Neural progenitor cell (in vitro differentiated cells): ENCODE results near the gene PLXNA4.

Experiments
- EZH2 ChIP-seq: fragments of 200-600 bp; sonication (generic); IDR thresholded peaks from 2 replicates; pipeline ENCODE4 v1.6.1; 2017; ENCODE audit warnings: antibody characterized with exemption, mild to moderate bottlenecking, moderate library complexity
- EZH2phosphoT487 ChIP-seq: fragments of 200-600 bp; sonication (generic); IDR thresholded peaks from 2 replicates; pipeline ENCODE4 v1.6.1; 2017; ENCODE audit warnings: antibody characterized with exemption
- TF ChIP-seq, protein P1 (sequence below): fragments of 200-600 bp; sonication (generic); IDR thresholded peaks from 2 replicates; pipeline ENCODE4 v1.5.1; 2017; ENCODE audit warnings: antibody characterized with exemption, mild to moderate bottlenecking

DNA sequence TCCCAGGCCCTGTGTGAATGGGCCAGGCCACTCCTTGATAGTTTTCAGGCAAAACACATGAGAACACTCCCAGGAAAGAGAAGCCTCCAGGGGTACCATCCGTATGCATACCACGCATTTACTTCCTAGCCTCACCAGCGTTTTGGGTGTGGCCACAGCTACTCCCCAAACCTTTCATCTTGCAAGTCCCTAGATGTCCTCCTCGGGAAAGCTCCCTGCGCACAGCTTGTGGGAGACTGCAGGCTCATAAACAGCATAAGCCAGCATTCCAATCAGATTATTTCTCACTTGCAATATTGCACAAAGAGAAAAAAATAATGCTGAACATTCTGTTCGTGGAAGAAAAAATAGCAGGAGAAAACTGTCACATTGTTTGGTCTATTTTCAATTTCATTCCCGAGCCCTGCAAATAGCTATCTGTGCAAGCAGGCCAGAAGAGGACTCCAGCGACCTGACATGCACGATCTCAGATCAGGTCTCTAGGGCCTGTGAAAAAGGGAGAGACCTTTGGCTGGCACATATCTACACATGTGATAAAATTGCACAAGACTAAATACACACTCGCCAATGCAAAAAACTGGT, 175.6 kb downstream of the PLXNA4 start:
- TF ChIP-seq EZH2 (no peak), EZH2phosphoT487 (no peak)
- TF ChIP-seq, protein P1, sequence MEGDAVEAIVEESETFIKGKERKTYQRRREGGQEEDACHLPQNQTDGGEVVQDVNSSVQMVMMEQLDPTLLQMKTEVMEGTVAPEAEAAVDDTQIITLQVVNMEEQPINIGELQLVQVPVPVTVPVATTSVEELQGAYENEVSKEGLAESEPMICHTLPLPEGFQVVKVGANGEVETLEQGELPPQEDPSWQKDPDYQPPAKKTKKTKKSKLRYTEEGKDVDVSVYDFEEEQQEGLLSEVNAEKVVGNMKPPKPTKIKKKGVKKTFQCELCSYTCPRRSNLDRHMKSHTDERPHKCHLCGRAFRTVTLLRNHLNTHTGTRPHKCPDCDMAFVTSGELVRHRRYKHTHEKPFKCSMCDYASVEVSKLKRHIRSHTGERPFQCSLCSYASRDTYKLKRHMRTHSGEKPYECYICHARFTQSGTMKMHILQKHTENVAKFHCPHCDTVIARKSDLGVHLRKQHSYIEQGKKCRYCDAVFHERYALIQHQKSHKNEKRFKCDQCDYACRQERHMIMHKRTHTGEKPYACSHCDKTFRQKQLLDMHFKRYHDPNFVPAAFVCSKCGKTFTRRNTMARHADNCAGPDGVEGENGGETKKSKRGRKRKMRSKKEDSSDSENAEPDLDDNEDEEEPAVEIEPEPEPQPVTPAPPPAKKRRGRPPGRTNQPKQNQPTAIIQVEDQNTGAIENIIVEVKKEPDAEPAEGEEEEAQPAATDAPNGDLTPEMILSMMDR = no peak
